GM10266 (cell line): ENCODE data around the gene DOCK4.

ENCODE experiments used
- DNase-seq: peaks from one replicate; pipeline ENCODE4 v3.0.0; 2012; ENCODE audit errors: extremely low spot score
- TF ChIP-seq, protein P1 (sequence below): IDR thresholded peaks from 2 replicates; pipeline ENCODE4 v1.5.1; 2012; ENCODE audit warnings: mild to moderate bottlenecking, low read depth; ENCODE audit not compliant: control insufficient read depth, insufficient read depth; ENCODE audit errors: missing control alignments

DOCK4 gene

DNA sequence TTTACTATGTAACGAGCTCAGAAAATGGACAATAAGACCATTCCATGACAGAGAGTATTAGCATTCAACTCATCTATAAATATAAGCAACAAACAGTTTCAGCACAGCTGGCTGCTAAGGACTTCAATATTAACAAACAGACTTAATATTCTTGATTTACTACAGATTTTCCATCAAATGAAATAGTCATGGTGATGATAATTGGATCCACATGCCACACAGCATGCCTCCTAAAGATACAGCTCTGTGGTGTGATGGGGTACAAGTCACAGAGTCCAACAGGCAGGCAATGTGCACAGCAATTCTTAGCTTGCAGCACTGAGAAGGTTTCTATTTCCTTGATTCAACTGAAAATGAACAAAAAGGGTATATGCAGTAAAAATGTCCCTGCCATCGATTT lies 54.0 kb downstream of the DOCK4 start:
- DNase-seq = no peak
- TF ChIP-seq, protein P1, sequence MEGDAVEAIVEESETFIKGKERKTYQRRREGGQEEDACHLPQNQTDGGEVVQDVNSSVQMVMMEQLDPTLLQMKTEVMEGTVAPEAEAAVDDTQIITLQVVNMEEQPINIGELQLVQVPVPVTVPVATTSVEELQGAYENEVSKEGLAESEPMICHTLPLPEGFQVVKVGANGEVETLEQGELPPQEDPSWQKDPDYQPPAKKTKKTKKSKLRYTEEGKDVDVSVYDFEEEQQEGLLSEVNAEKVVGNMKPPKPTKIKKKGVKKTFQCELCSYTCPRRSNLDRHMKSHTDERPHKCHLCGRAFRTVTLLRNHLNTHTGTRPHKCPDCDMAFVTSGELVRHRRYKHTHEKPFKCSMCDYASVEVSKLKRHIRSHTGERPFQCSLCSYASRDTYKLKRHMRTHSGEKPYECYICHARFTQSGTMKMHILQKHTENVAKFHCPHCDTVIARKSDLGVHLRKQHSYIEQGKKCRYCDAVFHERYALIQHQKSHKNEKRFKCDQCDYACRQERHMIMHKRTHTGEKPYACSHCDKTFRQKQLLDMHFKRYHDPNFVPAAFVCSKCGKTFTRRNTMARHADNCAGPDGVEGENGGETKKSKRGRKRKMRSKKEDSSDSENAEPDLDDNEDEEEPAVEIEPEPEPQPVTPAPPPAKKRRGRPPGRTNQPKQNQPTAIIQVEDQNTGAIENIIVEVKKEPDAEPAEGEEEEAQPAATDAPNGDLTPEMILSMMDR = no peak

DNA sequence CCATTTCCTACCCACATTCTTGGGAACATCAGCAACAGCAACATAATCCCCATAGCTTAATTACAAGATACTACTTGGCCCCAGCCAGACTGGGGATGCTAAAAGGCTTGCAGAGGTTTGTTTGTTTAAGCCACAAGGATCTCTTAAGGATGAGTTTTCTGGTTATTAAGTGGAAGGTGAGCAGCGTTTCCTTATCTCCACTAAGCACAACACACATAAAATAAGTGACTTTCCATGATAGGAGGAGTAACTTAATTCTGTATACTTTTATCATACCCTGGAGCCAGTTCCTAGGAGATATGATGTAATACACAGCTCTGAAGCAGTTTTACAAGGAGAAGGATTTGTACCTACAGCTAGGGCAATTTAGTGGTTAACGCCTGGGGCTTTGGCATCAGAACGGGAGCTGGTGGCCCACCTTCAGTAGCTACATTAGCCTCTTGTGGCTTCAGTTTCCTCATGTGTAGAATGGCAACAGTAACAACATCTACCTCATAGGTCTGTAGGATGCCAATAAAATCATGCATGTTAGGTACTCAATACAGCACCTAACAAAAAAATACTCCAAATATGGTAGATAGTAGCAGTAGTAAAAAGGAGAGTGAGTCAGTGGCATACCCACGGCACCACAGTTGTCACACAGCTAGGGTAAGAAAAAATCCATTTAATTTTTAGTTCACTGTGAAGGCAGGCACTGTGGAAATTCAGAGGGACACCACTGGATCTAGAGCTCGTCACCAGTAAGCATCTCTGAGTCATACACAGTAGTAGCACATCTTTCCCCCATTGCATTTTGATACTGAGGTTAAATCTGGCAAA lies 55.2 kb downstream of the DOCK4 start:
- DNase-seq = no peak

DNA sequence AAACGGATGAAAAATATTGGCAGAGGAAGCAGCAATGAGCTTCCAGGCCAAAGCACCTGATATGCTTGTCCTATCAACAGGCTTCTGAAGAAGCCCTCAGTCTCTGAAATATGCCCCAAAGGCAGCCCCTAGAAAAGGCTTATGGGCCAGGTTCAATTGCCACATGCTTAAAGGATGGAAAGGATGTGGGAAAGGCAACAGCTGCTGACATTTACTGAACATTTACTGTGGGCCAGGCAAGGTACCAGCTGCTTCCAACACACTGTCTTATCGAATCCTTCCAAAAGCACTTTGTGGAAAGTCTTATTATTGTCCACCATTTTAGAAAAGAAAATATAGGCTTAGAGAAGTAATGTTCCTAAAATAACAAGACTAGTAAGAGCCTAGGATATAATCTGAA lies 56.5 kb downstream of the DOCK4 start:
- TF ChIP-seq, protein P1 = no peak
- DNase-seq = no peak

More for the DNA sequence above, 55.2 kb downstream of the DOCK4 start:
- TF ChIP-seq, protein P1 = no peak

DNA sequence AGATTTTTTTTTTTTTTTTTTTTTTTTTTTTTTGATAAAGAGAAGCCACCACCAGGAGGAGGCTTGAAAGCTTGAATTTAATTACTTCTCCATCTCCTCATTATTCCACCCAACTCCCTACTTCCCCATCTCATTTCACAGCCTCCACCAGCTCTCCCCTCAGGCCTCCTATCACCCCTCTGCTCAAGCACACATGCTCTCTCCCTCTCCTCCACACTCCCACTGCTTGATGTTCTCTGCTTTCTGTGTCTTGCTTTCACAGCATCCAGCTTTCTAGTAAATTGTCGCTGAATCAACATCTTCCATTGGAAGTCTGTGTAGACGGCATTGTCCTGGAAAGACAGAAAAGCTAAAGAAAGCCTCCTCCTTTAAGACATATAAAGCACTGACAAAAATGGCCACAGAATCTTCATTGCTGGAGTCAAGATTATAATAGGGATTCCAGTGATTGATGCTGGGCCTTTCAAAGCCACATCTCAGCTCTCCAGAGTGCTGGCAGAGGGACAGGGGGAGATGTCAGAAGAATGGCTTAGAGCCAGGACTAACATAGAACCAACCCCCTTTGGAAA lies 58.3 kb downstream of the DOCK4 start:
- TF ChIP-seq, protein P1 = no peak
- DNase-seq = no peak

DNA sequence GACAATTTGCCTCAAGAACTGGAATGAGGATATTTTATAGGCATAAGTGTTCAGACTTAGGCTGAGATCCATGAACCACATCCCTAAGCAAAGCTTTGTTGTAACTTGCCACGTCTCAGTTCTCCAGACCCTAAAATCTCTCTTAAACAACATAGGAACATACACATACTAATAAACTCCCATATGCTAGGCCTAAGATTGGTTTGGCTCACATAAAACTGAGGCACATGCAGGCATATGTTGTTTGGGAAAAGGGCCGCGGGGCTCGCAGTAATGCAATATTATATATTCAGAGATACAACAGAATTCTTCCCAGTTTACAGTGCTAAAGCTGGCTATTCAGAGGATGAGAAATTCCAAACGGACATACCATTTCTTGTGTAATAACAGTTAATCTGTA lies 61.0 kb downstream of the DOCK4 start:
- TF ChIP-seq, protein P1 = no peak

DNA sequence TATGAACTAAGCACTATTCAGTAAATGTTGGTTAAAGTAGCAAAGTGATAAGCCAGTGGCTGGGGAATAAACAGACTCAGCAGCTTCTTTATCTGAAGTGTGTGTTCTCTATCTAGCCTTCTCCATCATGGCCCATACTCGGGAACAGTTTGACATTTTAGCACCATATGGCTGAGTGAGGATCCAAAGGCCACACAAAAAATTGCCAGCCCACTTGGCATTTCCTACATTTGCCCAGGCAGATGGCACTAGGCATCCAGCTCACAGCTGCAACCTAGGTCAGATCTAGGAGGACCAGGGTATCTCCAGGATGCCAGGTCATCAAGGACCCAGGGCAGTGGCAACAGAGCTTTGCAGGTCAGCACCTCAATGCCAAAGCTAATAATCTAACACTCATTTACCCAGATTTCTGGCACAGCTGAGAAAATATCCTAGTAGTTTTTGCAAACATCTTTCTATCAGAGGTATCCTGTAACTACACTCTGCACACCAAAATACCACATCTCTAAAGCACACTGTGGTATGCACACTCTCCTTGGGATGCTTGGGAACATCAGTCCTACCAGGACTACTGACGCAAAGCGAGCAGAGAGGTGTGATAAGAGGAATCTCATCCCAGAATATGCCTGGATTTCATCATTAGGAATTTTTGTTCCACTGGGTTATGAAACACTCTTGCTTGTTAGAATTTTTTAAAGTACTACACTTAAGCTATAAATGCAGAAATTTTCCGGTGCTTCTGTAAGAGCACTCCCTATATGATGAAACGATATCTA lies 61.7 kb downstream of the DOCK4 start:
- DNase-seq = no peak
- TF ChIP-seq, protein P1 = no peak

More for the DNA sequence above, 61.0 kb downstream of the DOCK4 start:
- DNase-seq = no peak
